K562 (cell line): ENCODE results near the gene ARHGAP22. TPM values are rescaled to one million over a fixed set of nuclear protein-coding genes. Genes with fewer than 3 reads are reported as not detected.

Experiments
- ATAC-seq: fragments of 200-7000 bp; cut with Tn5 transposase; 3 replicates; pipeline ENCODE4 v1.9.1; 2020; ENCODE audit warnings: moderate library complexity
- BruUV-seq: library from RNA; stranded (reverse); fragments of 400-500 nt; replicated peaks from 2 replicates; lab custom pipeline; 2021; lab: Mats Ljungman, UMichigan
- CTCF ChIA-PET: fragments of 300-600 bp; formaldehyde crosslinking; extraction: SDS; loops from one replicate; lab custom pipeline; 2021; ENCODE audit warnings: low intra/inter-chr PET ratio; lab: Yijun Ruan, JAX
- POLR2A ChIA-PET: fragments of 300-600, 350-650 bp; sonication (Branson Sonifier 250); formaldehyde crosslinking; extraction: SDS; loops from one replicate; lab custom pipeline; 2021; ENCODE audit warnings: antibody characterized with exemption, inconsistent platforms; lab: Yijun Ruan, JAX
- DNase-seq, 4 experiments: peaks; one replicate each; pipeline versions ENCODE4 v3.0.0 to v3.0.0-alpha.2; 2011 to 2018; ENCODE audit warnings: low spot score in 3 of 4, mixed read lengths in 3 of 4; ENCODE audit errors: extremely low read depth in 1 of 4
- FAIRE-seq: peaks from 2 replicates; lab custom pipeline; 2011; peaks lifted over from hg19 to GRCh38; lab: Jason Lieb, UNC
- H2AFZ ChIP-seq: 2 replicates; pipeline ENCODE4 v1.6.0; 2011; ENCODE audit warnings: low read depth, low read length, control low read depth, inconsistent platforms
- H3K27ac ChIP-seq: fragments of 200-600 bp; 3 replicates; pipeline ENCODE4 v1.8.0; 2011; ENCODE audit warnings: low read depth, mild to moderate bottlenecking, control low read depth, inconsistent platforms, low read length, moderate library complexity, mixed read lengths; ENCODE audit errors: extremely low read depth
- H3K27me3 ChIP-seq, 2 experiments: fragments of 300-600 bp in 1 of 2; 2 replicates in 1 of 2; 3 replicates in 1 of 2; pipeline versions ENCODE4 v1.6.0 to v1.8.0; 2011; ENCODE audit warnings: inconsistent platforms in 2 of 2, low read length in 2 of 2, mild to moderate bottlenecking in 1 of 2, mixed read lengths in 1 of 2, moderate library complexity in 1 of 2; ENCODE audit not compliant: control insufficient read depth in 2 of 2, insufficient read depth in 2 of 2
- H3K36me3 ChIP-seq: fragments of 300-600 bp; 3 replicates; pipeline ENCODE4 v1.8.0; 2011; ENCODE audit warnings: mild to moderate bottlenecking, low read length, inconsistent platforms; ENCODE audit not compliant: control insufficient read depth, insufficient read depth
- H3K4me1 ChIP-seq, 2 experiments: fragments of 200-600 bp in 1 of 2; replicated peaks in 1 of 2; 2 replicates in 1 of 2; 3 replicates in 1 of 2; pipeline versions ENCODE4 v1.5.1 to v1.8.0; 2011; ENCODE audit warnings: inconsistent platforms in 2 of 2, low read length in 2 of 2, mild to moderate bottlenecking in 1 of 2, mixed read lengths in 1 of 2, moderate library complexity in 1 of 2; ENCODE audit not compliant: control insufficient read depth in 2 of 2, insufficient read depth in 2 of 2
- H3K4me2 ChIP-seq: 2 replicates; pipeline ENCODE4 v1.6.1; 2011; ENCODE audit warnings: low read length, control low read depth, inconsistent platforms, mixed read lengths; ENCODE audit not compliant: insufficient read depth
- H3K4me3 ChIP-seq: fragments of 200-600 bp; sonication (generic), shearing (Covaris generic); 2 replicates; pipeline ENCODE4 v1.5.1; 2016; ENCODE audit warnings: control low read depth, inconsistent platforms
- H3K79me2 ChIP-seq: fragments of 200-600 bp; 3 replicates; pipeline ENCODE4 v1.8.0; 2011; ENCODE audit warnings: low read length, inconsistent platforms; ENCODE audit not compliant: control insufficient read depth, insufficient read depth
- H3K9ac ChIP-seq, 2 experiments: 2 replicates each; pipeline versions ENCODE4 v1.6.0 to v1.6.1; 2011; ENCODE audit warnings: low read depth in 2 of 2, low read length in 2 of 2, control low read depth in 1 of 2, inconsistent platforms in 1 of 2, mild to moderate bottlenecking in 1 of 2, mixed read lengths in 1 of 2; ENCODE audit not compliant: insufficient read depth in 1 of 2
- H3K9me1 ChIP-seq: one replicate; pipeline ENCODE4 v1.6.0; 2011; ENCODE audit warnings: inconsistent platforms, mild to moderate bottlenecking, low read length, moderate library complexity; ENCODE audit not compliant: control insufficient read depth, insufficient read depth
- H3K9me3 ChIP-seq: replicated peaks from 2 replicates; pipeline ENCODE4 v1.5.1; 2011; ENCODE audit warnings: low read depth, low read length, inconsistent platforms; ENCODE audit not compliant: control insufficient read depth, insufficient read depth
- H4K20me1 ChIP-seq: replicated peaks from 2 replicates; pipeline ENCODE4 v1.6.1; 2011; ENCODE audit warnings: low read length, inconsistent platforms, mixed read lengths; ENCODE audit not compliant: control insufficient read depth, insufficient read depth
- ATF7 ChIP-seq: fragments of 450-650 bp; IDR thresholded peaks from 2 replicates; pipeline ENCODE4 v1.7.1; 2014; ENCODE audit warnings: mild to moderate bottlenecking, moderate library complexity
- BCOR ChIP-seq: fragments of 450-650 bp; IDR thresholded peaks from 2 replicates; pipeline ENCODE4 v1.6.1; 2016
- DDX20 ChIP-seq: fragments of 450-650 bp; IDR thresholded peaks from 2 replicates; pipeline ENCODE4 v1.6.1; 2016; ENCODE audit warnings: missing genetic modification characterization, low read depth, mild to moderate bottlenecking, missing compliant biosample characterization, moderate library complexity
- GATAD2A ChIP-seq: fragments of 450-650 bp; IDR thresholded peaks from 2 replicates; pipeline ENCODE4 v1.6.1; 2017
- HCFC1 ChIP-seq: IDR thresholded peaks from 2 replicates; pipeline ENCODE4 v1.6.1; 2012; ENCODE audit warnings: low read depth, low read length, improper control_type of control experiment
- ILK ChIP-seq: fragments of 450-650 bp; IDR thresholded peaks from 2 replicates; pipeline ENCODE4 v1.6.1; 2016; ENCODE audit warnings: missing genetic modification characterization, low read depth, mild to moderate bottlenecking, missing compliant biosample characterization, moderate library complexity, borderline replicate concordance
- KDM4B ChIP-seq, 2 experiments: fragments of 450-650 bp in 1 of 2; sonication (generic) in 1 of 2; IDR thresholded peaks; 2 replicates each; pipeline ENCODE4 v1.6.1; 2016 to 2017; ENCODE audit warnings: borderline replicate concordance in 2 of 2, antibody characterized with exemption in 1 of 2, low read depth in 1 of 2, mild to moderate bottlenecking in 1 of 2
- LARP7 ChIP-seq: fragments of 450-650 bp; IDR thresholded peaks from 2 replicates; pipeline ENCODE4 v1.6.1; 2016
- TFAM ChIP-seq: fragments of 250-450 bp; sonication (Bioruptor Pico); conservative IDR thresholded peaks from 2 replicates; pipeline ENCODE4 v1.5.0; 2021; ENCODE audit warnings: mild to moderate bottlenecking, moderate library complexity
- ZFP36 ChIP-seq: fragments of 150-350 bp; IDR thresholded peaks from 2 replicates; pipeline ENCODE4 v1.6.1; 2018; ENCODE audit warnings: low read length, low read depth; ENCODE audit not compliant: partially characterized antibody
- WGBS: fragments of 100-300 bp; shearing (Covaris generic); methylation state at CpG from one replicate; pipeline ENCODE4 v1.1.6; 2016; ENCODE audit warnings: low coverage, mixed read lengths; ENCODE audit not compliant: insufficient coverage; ENCODE audit errors: missing lambda C conversion rate; 5-methylcytosine and 5-hydroxymethylcytosine counted together
- in situ Hi-C: fragments of 300-500 bp; cut with MboI; formaldehyde crosslinking; loops from 4 replicates; pipeline ENCODE4 v1.15.0; 2018; ENCODE audit warnings: inconsistent platforms, mixed read lengths
- intact Hi-C: fragments of 100-400 bp; cut with micrococcal nuclease; formaldehyde crosslinking; loops from 2 replicates; pipeline ENCODE4 v1.14.2; 2022
- polyA plus RNA-seq, 8 experiments: library from polyadenylated mRNA; depleted of rRNA in 4 of 8; stranded (reverse) in 5 of 8; unstranded in 3 of 8; fragments of >200 nt; fragmentation: Nextera tagmentation in 2 of 8; fragmentation: Illumina TruSeq in 1 of 8; extraction: Ambion mirVana in 2 of 8; extraction: Trizol in 1 of 8; gene quantifications; 2 replicates each; pipeline versions ENCODE4 v1.2.1 to v1.2.3, GENCODE V29; 2011 to 2014; ENCODE audit warnings: inconsistent platforms in 1 of 8, missing spikeins in 1 of 8
- total RNA-seq, 7 experiments: library from RNA; depleted of rRNA in 6 of 7; stranded (reverse); fragments of >200 nt in 6 of 7; fragmentation: Illumina TruSeq in 2 of 7; extraction: Trizol in 2 of 7; gene quantifications; 2 replicates each; pipeline versions ENCODE4 v1.2.1 to v1.2.3, GENCODE V29; 2011 to 2021; ENCODE audit warnings: low replicate concordance in 1 of 7
- TF ChIP-seq, protein P1 (sequence below): fragments of 250-450 bp; sonication (Bioruptor Pico); IDR thresholded peaks from 2 replicates; pipeline ENCODE4 v1.5.1; 2021; ENCODE audit warnings: mild to moderate bottlenecking
- TF ChIP-seq, protein P2 (sequence below): fragments of 450-650 bp; IDR thresholded peaks from 2 replicates; pipeline ENCODE4 v1.6.1; 2016
- TF ChIP-seq, protein P3 (sequence below): fragments of 250-450 bp; sonication (Bioruptor Pico); IDR thresholded peaks from 2 replicates; pipeline ENCODE4 v1.4.0; 2020
- TF ChIP-seq, protein P4 (sequence below): fragments of 450-650 bp; IDR thresholded peaks from 2 replicates; pipeline ENCODE4 v1.6.1; 2014; ENCODE audit warnings: low read depth, mild to moderate bottlenecking, moderate library complexity, borderline replicate concordance

Gene ARHGAP22
- total and polyA plus RNA-seq, 9 of the 15 experiments (the other 6 are each of a cell fraction or from before 2014, with no cell fraction given): 1.3 to 28.1 (median 12.7) TPM

DNA sequence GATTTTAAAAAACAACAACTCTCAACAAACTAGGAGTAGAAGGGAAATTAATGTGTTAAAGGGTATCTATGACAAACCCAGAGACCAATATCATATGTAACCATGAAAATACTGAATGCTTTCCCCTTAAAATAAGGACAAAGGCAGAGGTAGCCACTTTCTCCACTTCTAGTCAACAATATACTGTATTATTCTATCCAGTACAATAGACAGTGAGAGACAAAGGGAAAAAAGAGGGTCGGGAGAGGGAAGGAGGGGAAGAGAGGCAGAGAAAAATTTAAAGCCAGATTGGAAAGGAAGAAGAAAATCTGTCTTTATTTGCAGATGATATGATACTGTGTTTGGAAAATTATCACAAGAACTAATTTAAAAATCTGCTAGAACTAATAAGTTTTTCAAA, 40.7 kb upstream of the ARHGAP22 start:
- TF ChIP-seq DDX20 (tag) (no peak), GATAD2A (no peak), ATF7 (no peak), LARP7 (no peak), BCOR (no peak), ILK (tag) (no peak), ZFP36 (no peak), TFAM (CRISPR knock-in tag) (no peak), KDM4B (IDR thresholded peaks at IDR 0.05; ENCODE audit: borderline replicate concordance in 2 of 2, low read depth in 1 of 2) (no peak), HCFC1 (no peak)
- TF ChIP-seq, protein P1, sequence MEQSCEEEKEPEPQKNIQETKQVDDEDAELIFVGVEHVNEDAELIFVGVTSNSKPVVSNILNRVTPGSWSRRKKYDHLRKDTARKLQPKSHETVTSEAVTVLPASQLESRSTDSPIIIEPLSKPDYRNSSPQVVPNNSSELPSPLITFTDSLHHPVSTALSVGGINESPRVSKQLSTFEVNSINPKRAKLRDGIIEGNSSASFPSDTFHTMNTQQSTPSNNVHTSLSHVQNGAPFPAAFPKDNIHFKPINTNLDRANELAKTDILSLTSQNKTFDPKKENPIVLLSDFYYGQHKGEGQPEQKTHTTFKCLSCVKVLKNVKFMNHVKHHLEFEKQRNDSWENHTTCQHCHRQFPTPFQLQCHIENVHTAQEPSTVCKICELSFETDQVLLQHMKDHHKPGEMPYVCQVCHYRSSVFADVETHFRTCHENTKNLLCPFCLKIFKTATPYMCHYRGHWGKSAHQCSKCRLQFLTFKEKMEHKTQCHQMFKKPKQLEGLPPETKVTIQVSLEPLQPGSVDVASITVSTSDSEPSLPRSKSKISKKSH (CRISPR knock-in tag): no peak
- TF ChIP-seq, protein P2, sequence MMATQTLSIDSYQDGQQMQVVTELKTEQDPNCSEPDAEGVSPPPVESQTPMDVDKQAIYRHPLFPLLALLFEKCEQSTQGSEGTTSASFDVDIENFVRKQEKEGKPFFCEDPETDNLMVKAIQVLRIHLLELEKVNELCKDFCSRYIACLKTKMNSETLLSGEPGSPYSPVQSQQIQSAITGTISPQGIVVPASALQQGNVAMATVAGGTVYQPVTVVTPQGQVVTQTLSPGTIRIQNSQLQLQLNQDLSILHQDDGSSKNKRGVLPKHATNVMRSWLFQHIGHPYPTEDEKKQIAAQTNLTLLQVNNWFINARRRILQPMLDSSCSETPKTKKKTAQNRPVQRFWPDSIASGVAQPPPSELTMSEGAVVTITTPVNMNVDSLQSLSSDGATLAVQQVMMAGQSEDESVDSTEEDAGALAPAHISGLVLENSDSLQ: no peak
- TF ChIP-seq, protein P3, sequence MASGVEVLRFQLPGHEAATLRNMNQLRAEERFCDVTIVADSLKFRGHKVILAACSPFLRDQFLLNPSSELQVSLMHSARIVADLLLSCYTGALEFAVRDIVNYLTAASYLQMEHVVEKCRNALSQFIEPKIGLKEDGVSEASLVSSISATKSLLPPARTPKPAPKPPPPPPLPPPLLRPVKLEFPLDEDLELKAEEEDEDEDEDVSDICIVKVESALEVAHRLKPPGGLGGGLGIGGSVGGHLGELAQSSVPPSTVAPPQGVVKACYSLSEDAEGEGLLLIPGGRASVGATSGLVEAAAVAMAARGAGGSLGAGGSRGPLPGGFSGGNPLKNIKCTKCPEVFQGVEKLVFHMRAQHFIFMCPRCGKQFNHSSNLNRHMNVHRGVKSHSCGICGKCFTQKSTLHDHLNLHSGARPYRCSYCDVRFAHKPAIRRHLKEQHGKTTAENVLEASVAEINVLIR (CRISPR knock-in tag): no peak
- TF ChIP-seq, protein P4, sequence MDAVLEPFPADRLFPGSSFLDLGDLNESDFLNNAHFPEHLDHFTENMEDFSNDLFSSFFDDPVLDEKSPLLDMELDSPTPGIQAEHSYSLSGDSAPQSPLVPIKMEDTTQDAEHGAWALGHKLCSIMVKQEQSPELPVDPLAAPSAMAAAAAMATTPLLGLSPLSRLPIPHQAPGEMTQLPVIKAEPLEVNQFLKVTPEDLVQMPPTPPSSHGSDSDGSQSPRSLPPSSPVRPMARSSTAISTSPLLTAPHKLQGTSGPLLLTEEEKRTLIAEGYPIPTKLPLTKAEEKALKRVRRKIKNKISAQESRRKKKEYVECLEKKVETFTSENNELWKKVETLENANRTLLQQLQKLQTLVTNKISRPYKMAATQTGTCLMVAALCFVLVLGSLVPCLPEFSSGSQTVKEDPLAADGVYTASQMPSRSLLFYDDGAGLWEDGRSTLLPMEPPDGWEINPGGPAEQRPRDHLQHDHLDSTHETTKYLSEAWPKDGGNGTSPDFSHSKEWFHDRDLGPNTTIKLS: no peak
- Histone ChIP-seq H3K9me3 (no peaks in the 10 kb centered on the region), H2AFZ (no peak overlapping the region), H3K9me1 (no peaks in the 10 kb centered on the region), H3K4me1 (0 out of 5 replicates have a peak, but pooled peaks cover 0 to 2% of the 10 kb centered on the region in 2 experiments), H3K36me3 (no peaks in the 10 kb centered on the region), H3K4me3 (no peak overlapping the region), H3K4me2 (no peak overlapping the region), H3K27me3 (peaks cover 5 to 20% of the 10 kb centered on the region in 2 experiments), H4K20me1 (no peaks in the 10 kb centered on the region), H3K79me2 (no peaks in the 10 kb centered on the region), H3K27ac (no peak overlapping the region), H3K9ac (no peak overlapping the region)
- POLR2A ChIA-PET: no interaction called here
- DNase-seq (no peak), FAIRE-seq (no peak), ATAC-seq (no peak)
- CTCF ChIA-PET: interaction anchor here (1.4 kb wide), 1 partner anchor 11 kb away, joined by 4 read pairs; no protein-coding TSS in a partner anchor
- in situ Hi-C loops (no loop called here), intact Hi-C loops (no loop called here)
- no TSS peak for BruUV-seq
- WGBS: 0% methylated on average over 1 of the region's 1 CpG
